ENCODE results near the gene CDH5.
"Not testable (repeated sequence)": the region's sequence is repeated elsewhere in the genome, so short reads cannot be mapped to it uniquely, and the experiment has no call there.

Gene CDH5

GRCh38 chr16:66366433-66367299 lies at the start of gene CDH5:
Gene CDH5 (plus strand): TSS chr16:66366691. CDS start chr16:66379338, 12,647 bp downstream.
- no peak for DNase-seq (ENCODE audit: low spot score)

- DNase-seq (ENCODE audit: low spot score): no peak
Measured at GRCh38 chr16:66318505-66318904, 48.0 kb upstream of the CDH5 start.

GRCh38 chr16:66320774-66321173 lies 45.7 kb upstream of the CDH5 start:
- DNase-seq (ENCODE audit: low spot score): no peak

GRCh38 chr16:66322174-66322573 lies 44.3 kb upstream of the CDH5 start:
- DNase-seq (ENCODE audit: low spot score): no peak

- DNase-seq (ENCODE audit: low spot score): peak; percentile 40
Measured at GRCh38 chr16:66324815-66325515, 41.5 kb upstream of the CDH5 start.

- no peak for DNase-seq (ENCODE audit: low spot score)
Measured at GRCh38 chr16:66325717-66326376, 40.6 kb upstream of the CDH5 start.

GRCh38 chr16:66326991-66327513 lies 39.4 kb upstream of the CDH5 start:
- DNase-seq (ENCODE audit: low spot score): no peak

- no peak for DNase-seq (ENCODE audit: low spot score)
Measured at GRCh38 chr16:66328282-66328681, 38.2 kb upstream of the CDH5 start.

GRCh38 chr16:66331464-66331863 lies 35.0 kb upstream of the CDH5 start:
- DNase-seq (ENCODE audit: low spot score): not testable (repeated sequence)

GRCh38 chr16:66332634-66333610 lies 33.6 kb upstream of the CDH5 start:
- DNase-seq (ENCODE audit: low spot score): no peak

GRCh38 chr16:66334853-66335574 lies 31.5 kb upstream of the CDH5 start:
- DNase-seq (ENCODE audit: low spot score): no peak

- DNase-seq (ENCODE audit: low spot score): no peak
Measured at GRCh38 chr16:66335704-66336329, 30.7 kb upstream of the CDH5 start.

GRCh38 chr16:66337463-66338188 lies 28.9 kb upstream of the CDH5 start:
- no peak for DNase-seq (ENCODE audit: low spot score)

GRCh38 chr16:66342294-66342900 lies 24.1 kb upstream of the CDH5 start:
- no peak for DNase-seq (ENCODE audit: low spot score)

- DNase-seq (ENCODE audit: low spot score): peak; percentile 29
Measured at GRCh38 chr16:66344533-66345145, 21.9 kb upstream of the CDH5 start.

- DNase-seq (ENCODE audit: low spot score): no peak
Measured at GRCh38 chr16:66346221-66346620, 20.3 kb upstream of the CDH5 start.

- no peak for DNase-seq (ENCODE audit: low spot score)
Measured at GRCh38 chr16:66352304-66352703, 14.2 kb upstream of the CDH5 start.

GRCh38 chr16:66353055-66353454 lies 13.4 kb upstream of the CDH5 start:
- DNase-seq (ENCODE audit: low spot score): no peak
